ENCODE results near the gene CNTN6.

The CNTN6 gene

DNA sequence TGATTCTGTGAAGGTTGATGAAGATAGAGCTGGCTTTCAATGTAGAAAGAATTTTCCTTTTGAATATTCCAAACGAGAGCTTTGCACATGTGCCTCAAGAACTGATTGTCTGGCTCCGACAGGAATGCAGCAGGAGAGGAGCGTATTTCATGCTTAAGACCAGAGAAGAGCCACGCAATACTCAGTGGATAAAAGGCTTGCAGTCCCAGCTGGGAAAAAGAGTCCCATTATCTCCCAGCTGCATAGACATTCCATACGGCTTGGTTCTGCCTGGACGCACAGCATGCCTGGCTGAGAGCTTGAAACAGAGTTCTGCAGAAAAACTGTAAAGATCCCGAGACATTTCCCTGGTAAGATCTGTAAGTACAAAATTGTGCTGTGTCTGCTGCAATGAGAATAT lies at the start of gene CNTN6:
TSS of gene CNTN6 (plus strand) at position 254 of the 400 bp plus-strand sequence. CDS start 54,985 bp downstream, outside the sequence.
- DNase-seq (ENCODE audit: low read depth): no peak
- TF ChIP-seq, protein P1, sequence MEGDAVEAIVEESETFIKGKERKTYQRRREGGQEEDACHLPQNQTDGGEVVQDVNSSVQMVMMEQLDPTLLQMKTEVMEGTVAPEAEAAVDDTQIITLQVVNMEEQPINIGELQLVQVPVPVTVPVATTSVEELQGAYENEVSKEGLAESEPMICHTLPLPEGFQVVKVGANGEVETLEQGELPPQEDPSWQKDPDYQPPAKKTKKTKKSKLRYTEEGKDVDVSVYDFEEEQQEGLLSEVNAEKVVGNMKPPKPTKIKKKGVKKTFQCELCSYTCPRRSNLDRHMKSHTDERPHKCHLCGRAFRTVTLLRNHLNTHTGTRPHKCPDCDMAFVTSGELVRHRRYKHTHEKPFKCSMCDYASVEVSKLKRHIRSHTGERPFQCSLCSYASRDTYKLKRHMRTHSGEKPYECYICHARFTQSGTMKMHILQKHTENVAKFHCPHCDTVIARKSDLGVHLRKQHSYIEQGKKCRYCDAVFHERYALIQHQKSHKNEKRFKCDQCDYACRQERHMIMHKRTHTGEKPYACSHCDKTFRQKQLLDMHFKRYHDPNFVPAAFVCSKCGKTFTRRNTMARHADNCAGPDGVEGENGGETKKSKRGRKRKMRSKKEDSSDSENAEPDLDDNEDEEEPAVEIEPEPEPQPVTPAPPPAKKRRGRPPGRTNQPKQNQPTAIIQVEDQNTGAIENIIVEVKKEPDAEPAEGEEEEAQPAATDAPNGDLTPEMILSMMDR (IDR thresholded peaks at IDR 0.05; ENCODE audit: low read depth, low read length, missing control alignments): no peak
- no peak within 1 kb of the TSS for H3K4me3 ChIP-seq (ENCODE audit: low read depth, low read length)

DNA sequence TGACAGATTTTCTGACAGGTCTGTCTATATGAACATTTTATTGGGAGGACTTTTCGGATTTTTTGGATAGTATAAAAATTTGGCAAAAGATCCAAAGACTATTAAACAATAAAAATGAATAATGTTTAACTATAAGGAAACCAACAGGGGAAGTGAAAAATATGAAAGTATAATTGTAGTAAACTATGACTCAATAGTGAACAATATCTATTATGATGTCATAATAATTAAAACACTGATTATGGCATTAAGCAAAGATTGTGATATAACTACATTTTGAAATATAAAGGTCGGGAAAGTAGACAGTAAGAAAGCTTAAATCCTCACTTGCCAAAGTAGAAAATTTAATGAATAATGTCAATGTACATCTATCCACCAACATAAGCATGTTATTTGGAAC lies 44.3 kb upstream of the CNTN6 start:
- no peak overlapping the region for H3K4me3 ChIP-seq (ENCODE audit: low read depth, low read length)
- DNase-seq (ENCODE audit: low read depth): no peak
- TF ChIP-seq, protein P1 (IDR thresholded peaks at IDR 0.05; ENCODE audit: low read depth, low read length, missing control alignments): no peak

- no peak overlapping the region for H3K4me3 ChIP-seq (ENCODE audit: low read depth, low read length)
- no peak for DNase-seq (ENCODE audit: low read depth)
Measured at GRCh38 chr3:1055870-1056269, 37.0 kb upstream of the CNTN6 start.

DNA sequence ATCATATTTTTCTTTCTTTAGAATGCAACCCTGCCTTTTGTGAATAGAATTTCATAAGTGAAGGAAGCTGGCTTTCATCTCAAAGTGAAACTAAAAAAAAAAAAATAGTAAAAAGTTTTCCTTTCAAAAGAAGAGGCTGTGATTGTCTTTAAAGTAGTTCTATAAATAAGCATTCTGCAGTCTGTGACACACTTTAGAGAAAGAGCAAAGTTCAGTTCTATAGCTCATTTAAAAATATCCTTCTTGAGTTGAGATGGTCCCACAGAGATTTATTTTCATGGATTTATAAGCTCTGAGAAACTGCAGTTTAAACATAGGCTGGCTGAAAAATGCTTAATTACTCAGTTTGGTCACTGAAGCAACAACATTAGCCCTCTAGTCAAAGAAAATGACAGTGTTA lies 36.1 kb upstream of the CNTN6 start:
- H3K4me3 ChIP-seq (ENCODE audit: low read depth, low read length): no peak overlapping the region
- TF ChIP-seq, protein P1 (IDR thresholded peaks at IDR 0.05; ENCODE audit: low read depth, low read length, missing control alignments): no peak
- DNase-seq (ENCODE audit: low read depth): no peak

More at GRCh38 chr3:1055870-1056269, 37.0 kb upstream of the CNTN6 start:
- TF ChIP-seq, protein P1 (IDR thresholded peaks at IDR 0.05; ENCODE audit: low read depth, low read length, missing control alignments): no peak

- no peak for DNase-seq (ENCODE audit: low read depth)
- H3K4me3 ChIP-seq (ENCODE audit: low read depth, low read length): no peak overlapping the region
- TF ChIP-seq, protein P1 (IDR thresholded peaks at IDR 0.05; ENCODE audit: low read depth, low read length, missing control alignments): no peak
Measured at GRCh38 chr3:1057436-1057835, 35.4 kb upstream of the CNTN6 start.

DNA sequence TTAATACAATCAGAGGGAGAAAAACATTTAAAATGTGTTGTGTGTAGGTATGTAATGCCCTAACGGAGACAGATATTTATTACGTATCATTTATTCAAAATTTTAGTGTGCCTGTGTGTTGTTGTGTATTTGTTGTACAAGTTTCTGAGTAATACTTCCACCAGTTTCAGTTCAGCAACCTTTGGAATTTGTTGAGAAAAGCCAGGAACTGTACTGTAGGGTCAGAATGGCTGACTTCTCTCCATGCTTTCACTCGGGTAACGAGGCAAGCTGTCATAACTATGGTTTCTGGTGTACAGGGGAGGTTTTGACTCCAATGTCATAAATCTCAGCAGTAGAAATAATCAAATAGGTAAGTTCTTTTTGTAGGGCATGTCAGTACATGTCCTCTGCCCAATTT lies 23.8 kb upstream of the CNTN6 start:
- DNase-seq (ENCODE audit: low read depth): no peak
- TF ChIP-seq, protein P1 (IDR thresholded peaks at IDR 0.05; ENCODE audit: low read depth, low read length, missing control alignments): no peak
- no peak overlapping the region for H3K4me3 ChIP-seq (ENCODE audit: low read depth, low read length)

DNA sequence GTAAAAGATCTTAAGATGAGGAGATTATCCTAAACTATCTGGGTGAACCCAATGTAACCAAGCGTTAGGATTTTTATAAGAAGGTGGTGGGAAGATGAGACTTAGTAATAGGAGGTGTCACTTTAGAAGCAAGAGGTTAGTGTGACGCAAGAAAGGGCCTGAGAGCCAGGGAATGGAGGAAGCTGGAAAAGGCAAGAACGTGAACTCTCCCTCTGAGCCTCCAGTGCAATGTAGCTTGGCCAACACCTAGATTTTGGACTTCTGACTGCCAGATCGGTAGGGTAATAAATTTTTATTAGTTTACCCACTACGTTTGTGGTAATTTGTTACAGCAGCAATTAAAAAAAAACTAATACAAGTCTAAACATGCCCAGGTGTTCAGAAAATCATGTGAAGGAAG lies 20.8 kb upstream of the CNTN6 start:
- TF ChIP-seq, protein P1 (IDR thresholded peaks at IDR 0.05; ENCODE audit: low read depth, low read length, missing control alignments): no peak
- no peak for DNase-seq (ENCODE audit: low read depth)
- no peak overlapping the region for H3K4me3 ChIP-seq (ENCODE audit: low read depth, low read length)
